LNCAP (cell line): ENCODE results near the gene XRCC3.

Experiments
- CTCF ChIP-seq: fragments of 450-650 bp; IDR thresholded peaks from 2 replicates; pipeline ENCODE4 v1.5.1; 2017; ENCODE audit warnings: mild to moderate bottlenecking

Gene XRCC3

GRCh38 chr14:103656756-103657133 lies 58.5 kb downstream of the XRCC3 start:
- no peak for TF ChIP-seq CTCF

GRCh38 chr14:103656031-103656755 lies 59.1 kb downstream of the XRCC3 start:
- TF ChIP-seq CTCF, result no peak

- TF ChIP-seq CTCF, result no peak
Observed at GRCh38 chr14:103654619-103655018, 60.6 kb downstream of the XRCC3 start.

GRCh38 chr14:103653805-103654204 lies 61.4 kb downstream of the XRCC3 start:
- no peak for TF ChIP-seq CTCF

- no peak for TF ChIP-seq CTCF
Observed at GRCh38 chr14:103652806-103653205, 62.4 kb downstream of the XRCC3 start.

- no peak for TF ChIP-seq CTCF
Observed at GRCh38 chr14:103651585-103651984, 63.7 kb downstream of the XRCC3 start.

GRCh38 chr14:103650213-103650612 lies 65.0 kb downstream of the XRCC3 start:
- no peak for TF ChIP-seq CTCF

- TF ChIP-seq CTCF, result no peak
Observed at GRCh38 chr14:103649001-103649400, 66.2 kb downstream of the XRCC3 start.
